NCI-H1092 (cell line): ENCODE measurements around the gene ADAM8.
"Not testable (repeated sequence)": the region's sequence is repeated elsewhere in the genome, so short reads cannot be mapped to it uniquely, and the experiment has no call there.

Experiments
- DNase-seq: peaks from one replicate; lab custom pipeline; 2025; lab: John Stamatoyannopoulos, UW

ADAM8 gene

DNA sequence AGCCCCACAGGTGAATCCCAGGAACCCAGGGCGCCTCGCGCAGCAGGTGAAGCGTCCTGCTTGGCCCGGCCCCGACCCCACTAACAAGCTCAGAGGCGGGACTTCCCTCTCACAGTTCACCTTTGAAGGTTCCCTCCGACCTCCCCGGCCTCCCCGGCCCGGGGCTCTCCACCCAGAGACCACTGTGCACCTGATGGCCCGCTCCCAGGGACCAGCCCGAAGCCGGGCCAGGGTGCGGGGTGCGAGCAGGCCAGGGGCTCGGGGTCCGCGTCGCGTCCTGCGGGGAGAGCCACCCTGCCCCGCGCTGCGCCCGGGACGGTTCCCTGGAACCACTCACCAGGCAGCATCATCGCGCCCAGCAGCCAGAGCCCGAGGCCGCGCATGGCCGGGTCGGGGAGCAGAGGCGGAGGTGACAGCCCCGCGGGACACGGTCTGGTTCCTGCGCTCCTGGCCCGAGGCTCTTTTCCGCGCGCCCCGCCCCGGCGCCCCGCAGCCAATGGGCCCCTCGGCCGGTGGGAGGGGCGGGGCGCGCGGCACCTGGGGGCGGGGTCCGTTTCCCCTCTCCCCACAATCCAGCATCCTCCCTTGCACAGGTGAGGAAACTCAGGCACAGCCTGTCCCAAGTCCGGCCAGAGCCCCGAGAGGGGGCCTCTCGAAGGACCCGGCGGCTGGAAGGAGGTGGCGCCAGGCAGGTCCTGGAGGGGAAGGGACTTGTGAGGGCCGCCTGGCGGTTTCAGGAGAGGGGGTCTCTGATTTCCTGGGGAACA lies at the start of gene ADAM8:
ADAM8 (minus strand) TSS at position 434 of the 767 bp plus-strand sequence; CDS start at position 383, 51 bp downstream.
- no peak for DNase-seq

DNA sequence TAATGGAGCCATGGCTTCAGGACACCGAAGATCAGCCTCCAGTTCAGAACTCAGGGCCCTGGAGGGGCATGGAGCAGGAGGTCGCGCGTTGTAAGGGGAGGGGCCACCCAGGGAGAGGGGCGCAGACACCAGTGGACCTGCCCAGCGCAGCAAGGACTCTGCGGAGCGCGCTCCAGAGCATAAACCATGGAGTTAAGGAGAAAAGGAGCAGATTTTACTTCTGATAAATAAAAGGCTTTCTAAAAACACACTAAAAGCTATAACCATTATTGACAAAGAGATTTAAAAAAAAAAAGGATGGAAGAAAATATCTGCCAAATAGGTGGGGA lies 49.5 kb upstream of the ADAM8 start:
- DNase-seq: no peak

- no peak for DNase-seq
These were observed 49.0 kb upstream of the ADAM8 start for GRCh38 chr10:133325440-133326222.

DNA sequence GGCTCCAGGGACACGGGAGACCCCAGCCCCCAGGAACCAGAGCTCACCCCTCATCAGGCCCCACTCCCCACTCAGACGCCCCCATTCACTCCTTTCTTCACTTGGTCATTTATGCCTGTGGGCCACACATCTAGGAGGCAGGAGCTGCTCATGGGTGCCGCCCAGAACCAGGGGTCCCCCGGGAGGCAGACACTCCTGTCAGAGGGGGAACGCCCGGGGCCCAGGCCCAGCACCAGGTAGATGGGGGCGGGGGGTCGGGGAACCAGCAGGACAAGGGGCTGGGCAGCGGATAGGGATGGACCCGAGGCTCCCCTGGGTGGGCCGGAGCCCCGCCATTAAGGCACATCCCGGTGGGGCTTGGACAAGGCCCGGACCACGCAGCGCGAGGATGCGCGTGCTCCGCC lies 48.2 kb upstream of the ADAM8 start:
- no peak for DNase-seq

DNA sequence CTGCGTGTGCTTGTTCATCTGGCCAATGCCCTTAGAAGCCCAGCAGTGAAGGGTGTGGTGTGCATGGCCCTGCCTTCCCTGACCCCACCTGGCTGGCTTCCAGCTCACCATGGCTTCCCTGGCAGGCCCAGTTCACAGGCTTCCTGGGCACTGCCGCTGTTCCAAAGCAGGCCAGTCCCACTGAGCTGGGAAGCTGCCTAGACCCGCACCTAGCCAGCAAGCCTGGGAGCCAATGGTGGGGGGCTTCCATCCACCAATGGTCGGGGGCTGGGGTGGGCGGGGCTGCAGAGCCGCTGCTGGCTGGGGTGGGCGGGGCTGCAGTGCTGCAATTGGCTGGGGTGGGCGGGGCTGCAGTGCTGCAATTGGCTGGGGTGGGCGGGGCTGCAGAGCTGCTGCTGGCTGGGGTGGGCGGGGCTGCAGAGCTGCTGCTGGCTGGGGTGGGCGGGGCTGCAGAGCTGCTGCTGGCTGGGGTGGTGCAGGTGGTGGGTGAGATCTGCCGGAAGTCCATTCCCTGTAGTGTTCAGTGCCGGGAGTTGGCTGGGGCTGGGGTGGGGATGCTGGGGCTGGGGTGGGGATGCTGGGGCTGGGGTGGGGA lies 47.6 kb upstream of the ADAM8 start:
- DNase-seq: peak; percentile 52

GRCh38 chr10:133322064-133322709 lies 45.5 kb upstream of the ADAM8 start:
- not testable (repeated sequence) for DNase-seq

DNA sequence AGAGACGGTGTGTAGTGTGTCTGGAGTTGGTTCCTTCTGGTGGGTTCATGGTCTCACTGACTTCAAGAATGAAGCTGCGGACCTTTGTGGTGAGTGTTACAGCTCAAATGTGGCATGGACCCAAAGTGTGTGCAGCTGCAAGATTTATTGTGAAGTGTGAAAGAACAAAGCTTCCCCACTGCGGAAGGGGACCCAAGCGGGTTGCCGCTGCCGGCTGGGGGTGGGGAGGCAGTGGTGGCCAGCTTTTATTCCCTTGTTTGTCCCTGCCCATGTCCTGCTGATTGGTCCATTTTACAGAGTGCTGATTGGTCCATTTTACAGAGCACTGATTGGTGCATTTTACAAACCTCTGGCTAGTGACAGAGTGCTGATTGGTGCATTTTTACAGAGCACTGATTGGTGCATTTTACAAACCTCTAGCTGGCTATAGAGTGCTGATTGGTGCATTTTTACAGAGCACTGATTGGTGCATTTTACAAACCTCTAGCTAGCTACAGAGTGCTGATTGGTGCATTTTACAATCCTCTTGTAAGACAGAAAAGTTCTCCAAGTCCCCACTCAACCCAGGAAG lies 44.3 kb upstream of the ADAM8 start:
- DNase-seq: not testable (repeated sequence)

DNA sequence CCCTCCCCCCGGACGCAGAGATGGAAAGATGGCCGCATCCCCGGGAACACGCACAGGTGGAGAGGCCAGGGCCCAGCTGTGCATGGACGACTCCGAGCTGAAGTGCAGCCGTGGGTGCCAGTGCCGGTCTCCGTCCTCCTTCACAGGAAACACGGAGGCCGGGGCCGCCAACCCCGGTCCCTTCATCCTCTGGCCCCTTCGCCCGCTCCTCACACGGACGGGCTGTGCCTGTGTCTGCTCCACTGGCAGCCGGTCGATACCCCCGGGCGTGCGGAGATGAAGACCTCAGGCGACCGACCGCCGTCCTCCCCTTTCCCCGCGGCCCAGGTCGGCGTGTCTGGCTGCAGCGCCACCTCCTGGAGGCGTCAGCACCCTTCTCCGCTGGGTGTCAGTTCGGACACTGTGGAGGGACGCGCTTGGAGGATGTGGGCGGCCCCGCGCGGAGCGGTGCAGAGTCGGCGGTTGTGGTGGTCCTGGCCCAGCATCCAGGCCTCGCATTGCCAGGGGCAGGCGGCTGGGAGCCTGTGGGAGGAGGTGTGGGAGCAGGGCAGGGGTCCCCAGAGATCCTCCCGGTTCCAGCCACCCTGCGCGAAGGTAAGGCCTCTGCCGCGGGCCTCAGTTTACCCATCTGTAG lies 41.9 kb upstream of the ADAM8 start:
- peak; percentile 60 for DNase-seq

DNA sequence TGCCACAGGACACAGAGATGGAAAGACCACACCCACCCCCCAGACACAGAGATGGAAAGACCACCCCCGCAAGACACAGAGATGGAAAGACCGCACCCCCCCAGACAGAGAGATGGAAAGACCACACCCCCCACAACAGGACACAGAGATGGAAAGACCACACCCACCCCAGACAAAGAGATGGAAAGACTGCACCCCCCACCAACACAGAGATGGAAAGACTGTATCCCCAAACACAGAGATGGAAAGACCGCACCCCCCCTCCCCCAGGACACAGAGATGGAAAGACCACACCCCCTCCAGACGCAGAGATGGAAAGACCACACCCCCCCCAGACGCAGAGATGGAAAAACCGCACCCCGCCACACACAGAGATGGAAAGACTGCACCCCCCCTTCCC lies 40.1 kb upstream of the ADAM8 start:
- DNase-seq: no peak

GRCh38 chr10:133316266-133316665 lies 39.6 kb upstream of the ADAM8 start:
- DNase-seq: no peak

DNA sequence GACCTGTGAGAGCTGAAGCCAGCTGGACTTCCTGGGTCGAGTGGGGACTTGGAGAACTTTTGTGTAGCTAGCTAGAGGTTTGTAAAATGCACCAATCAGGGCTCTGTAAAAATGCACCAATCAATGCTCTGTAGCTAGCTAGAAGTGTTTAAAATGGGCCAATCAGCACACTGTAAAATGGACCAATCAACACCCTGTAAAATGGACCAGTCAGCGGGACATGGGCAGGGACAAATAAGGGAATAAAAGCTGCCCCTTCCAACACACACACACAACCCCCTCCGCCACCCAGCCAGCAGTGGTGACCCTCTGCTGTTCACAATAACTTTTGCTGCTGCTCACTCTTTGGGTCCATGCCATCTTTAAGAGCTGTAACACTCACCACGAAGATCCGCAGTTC lies 39.2 kb upstream of the ADAM8 start:
- no peak for DNase-seq

- DNase-seq: no peak
These were observed 38.2 kb upstream of the ADAM8 start for GRCh38 chr10:133314911-133315310.

- DNase-seq: no peak
These were observed 36.5 kb upstream of the ADAM8 start for GRCh38 chr10:133313192-133313591.

DNA sequence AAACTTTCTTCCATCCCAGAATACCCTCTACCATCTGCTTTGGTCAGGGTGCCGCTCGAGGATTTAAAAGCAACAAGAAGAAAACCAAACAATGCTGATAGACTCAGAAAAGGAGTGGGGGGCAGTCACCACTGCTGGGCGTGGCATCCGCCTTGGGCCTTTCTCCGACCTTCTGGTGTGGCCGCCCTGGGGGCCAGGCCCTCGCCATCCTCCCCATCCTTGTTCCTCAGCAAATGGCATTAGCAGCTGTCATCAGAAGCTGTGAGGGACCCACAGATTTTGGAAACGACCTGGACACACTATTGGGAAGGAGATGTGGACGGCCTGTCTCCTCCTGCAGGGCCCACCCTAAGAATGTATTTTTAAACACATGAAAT lies 36.1 kb upstream of the ADAM8 start:
- no peak for DNase-seq

DNA sequence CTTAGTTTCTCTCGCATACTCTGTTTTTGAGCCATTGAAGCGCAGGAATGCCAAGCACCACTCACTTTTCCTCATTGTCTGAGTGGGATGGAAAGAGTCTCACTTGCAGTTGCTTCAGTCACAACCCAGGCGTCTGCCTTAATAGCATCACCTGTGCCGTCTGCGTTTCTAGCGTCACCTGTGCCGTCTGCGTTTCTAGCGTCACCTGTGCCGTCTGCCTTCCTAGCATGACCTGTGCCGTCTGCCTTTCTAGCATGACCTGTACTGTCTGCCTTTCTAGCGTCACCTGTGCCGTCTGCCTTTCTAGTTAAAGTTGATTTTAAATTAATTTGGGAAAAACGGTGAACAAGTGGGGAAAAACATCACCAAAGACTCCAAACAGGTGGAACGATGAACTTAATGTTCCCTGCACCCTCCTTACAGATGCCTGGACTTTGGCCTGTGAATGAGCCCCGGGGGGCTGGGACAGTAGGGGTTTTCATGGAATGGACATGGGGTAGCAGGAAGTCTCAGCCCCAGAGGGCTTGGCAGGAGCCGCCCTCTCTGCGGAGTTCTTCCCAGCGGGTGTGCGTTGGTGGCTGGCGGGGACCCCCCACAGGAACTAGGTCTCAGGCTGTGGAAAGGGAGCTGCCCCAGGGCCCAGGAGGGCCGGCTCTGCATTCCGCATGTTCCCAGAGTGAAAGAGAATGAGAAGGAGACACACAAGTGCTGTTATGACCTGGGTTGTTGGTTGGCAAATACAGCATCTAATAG lies 35.5 kb upstream of the ADAM8 start:
- DNase-seq: no peak

DNA sequence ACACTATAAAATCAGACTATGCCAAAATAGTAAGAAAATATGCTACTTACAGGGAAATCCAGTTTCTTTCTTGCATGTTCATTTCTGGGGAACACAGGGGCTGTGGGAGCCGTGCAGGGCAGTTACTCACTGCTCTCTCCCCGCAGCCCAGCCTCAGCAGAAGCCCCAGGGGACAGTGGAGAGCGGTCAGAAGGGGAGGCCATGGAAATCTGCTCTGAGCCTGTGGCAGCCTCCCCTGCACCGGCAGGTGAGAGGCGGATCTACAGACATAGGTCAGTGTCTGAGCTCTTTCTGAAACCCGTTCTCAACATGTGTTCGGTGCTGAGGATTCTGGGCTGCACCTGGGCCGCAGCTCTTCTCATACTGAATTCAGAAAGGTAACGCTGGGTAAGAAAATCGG lies 34.9 kb upstream of the ADAM8 start:
- DNase-seq: no peak

- no peak for DNase-seq
These were observed 34.1 kb upstream of the ADAM8 start for GRCh38 chr10:133310789-133311188.

GRCh38 chr10:133310399-133310755 lies 33.7 kb upstream of the ADAM8 start:
- no peak for DNase-seq

DNA sequence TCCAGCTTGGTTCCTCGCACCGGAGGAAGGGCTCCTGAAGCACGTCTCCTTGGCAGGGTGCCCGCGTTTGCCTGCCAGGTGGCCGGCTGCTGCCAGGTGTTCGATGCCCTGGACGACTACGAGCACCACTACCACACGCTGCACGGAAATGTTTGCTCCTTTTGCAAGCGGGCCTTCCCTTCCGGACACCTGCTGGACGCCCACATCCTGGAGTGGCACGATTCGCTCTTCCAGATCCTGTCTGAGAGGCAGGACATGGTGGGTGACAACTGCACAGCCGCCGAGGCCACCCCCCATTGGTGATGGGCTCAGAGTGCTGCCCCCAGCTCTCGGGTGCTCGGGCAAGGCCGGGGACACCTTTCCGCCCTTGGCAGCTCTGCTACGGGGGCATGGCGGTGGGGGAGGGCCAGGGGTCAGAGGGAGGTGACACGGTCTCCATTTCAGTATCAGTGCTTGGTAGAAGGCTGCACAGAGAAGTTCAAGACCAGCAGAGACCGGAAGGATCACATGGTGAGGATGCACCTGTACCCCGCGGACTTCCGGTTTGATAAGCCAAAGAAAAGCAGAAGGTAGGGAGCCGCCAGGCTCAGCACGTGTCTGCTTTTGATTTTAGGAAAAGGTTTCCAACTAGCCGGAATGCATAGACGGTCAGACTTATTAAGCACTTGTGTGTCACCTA lies 33.2 kb upstream of the ADAM8 start:
- no peak for DNase-seq

- peak; percentile 62 for DNase-seq
These were observed 32.5 kb upstream of the ADAM8 start for GRCh38 chr10:133309100-133309719.
